Hematopoietic multipotent progenitor cell treated with erythropoietin and hydrocortisone succinate and interleukin-3 and kit ligand, for 17 days (in vitro differentiated cells): ENCODE results near the gene CACNA1F.

ENCODE experiments used
- DNase-seq: peaks from one replicate; pipeline ENCODE4 v3.0.0-alpha.2; 2015; ENCODE audit warnings: low spot score

CACNA1F gene

DNA sequence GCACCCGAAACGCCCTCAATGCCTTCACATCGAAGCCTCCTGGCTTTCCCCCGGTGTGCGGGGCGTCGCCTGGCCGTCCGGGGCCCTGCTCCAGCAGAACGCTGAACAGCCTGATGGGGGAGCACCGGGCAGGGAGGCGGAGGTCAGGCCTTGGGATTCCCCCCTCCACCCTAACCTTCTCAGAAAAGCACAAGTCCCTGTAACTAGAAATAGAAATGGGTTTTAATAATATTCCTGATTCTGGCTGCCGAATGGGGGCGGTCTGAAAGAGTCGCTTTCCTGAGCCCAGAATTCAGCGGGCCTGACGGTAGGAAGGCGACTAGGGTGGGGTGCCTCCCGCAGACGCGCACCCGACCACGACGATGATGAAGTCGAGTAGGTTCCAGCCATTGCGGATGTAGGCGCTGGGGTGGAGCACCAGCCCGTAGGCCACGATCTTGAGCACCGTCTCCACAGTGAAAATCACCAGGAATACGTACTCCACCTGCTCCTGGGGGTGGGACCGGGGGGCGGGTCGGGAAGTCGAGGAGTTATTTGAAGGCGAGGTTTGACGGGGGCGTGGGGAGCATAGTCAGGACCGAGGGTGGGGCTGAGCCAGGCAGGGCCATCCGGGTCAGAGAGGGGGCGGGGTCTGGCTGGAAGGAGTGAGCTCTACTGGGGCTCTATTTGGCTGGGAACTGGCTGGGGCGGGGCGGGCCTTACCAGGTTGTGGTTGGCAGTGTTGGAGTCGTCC is 2.5 kb downstream of the CACNA1F start:
- DNase-seq: peak; percentile 5

DNA sequence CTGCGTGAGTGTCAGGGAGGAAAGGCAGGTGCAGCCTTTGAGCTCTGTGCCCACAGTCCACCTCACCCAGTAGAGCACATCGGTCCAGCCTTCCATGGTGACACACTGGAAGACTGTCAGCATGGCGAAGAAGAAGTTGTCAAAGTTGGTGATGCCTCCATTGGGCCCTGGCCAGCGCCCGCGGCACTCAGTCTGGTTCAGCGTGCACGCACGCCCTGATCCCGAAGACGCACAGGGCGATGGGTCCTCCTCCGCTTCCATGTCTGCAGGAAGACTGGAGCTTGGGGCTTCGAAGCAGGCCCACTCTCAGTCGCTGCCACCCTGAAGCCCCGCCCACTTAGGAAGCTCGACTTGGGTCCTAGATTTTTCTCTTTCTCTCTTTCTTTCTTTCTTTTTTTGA is 5.0 kb downstream of the CACNA1F start:
- DNase-seq: no peak

DNA sequence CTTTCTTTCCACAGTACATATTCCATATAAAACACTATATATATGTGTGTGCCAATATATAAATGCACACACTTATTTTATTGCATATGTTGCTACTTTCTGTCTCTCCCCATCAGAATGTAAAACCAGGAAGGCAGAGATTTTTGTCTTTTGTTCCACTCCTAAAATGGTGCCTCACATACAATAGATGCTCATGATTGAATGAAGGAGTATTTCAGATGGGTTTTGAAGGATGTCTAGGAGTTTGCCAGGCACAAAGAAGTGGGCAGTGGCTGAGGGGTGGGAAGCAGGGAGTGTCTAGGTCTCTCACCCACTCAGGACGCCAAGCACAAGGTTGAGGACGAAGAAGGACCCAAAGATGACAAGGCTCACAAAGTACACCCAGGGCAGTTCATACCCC is 5.4 kb downstream of the CACNA1F start:
- no peak for DNase-seq

DNA sequence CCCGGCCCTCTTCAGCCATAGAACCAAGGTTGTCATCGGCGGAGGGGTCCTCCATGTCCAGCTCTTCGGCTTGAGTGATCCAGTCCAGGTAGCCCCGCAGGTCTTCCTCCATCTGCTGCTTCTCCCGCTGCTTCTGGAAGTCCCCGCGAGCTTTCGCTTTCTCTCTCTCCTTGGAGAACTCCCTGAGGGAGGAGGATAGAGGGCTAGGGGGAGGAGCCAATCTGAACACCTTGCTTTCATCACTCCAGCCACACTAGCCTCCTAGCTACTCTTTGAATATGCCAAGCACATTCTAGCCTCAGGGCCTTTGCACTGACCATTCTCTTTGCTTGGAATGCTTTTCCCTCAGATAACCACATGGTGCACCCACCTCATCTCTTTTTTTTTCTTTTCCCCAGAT is 6.2 kb downstream of the CACNA1F start:
- DNase-seq: no peak

DNA sequence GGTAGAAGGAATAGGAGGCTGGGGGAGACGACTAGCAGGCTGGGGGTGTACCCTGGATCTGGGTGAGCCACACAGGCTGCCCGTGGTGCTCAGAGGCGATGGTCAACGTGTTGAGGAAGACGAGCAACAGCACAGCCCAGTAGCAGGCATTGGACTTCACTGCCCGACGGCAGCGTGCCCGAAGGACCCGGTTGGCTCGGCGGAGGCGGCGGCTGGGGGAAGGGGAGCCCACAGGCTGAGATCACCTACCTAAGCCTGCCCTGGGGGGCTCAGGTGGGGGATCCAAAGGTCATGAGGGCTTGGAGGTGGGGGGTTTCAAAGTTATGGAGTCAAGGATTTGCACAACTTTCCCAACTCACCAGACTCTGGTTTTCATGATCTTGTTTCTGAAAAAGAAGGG is 7.3 kb downstream of the CACNA1F start:
- no peak for DNase-seq

DNA sequence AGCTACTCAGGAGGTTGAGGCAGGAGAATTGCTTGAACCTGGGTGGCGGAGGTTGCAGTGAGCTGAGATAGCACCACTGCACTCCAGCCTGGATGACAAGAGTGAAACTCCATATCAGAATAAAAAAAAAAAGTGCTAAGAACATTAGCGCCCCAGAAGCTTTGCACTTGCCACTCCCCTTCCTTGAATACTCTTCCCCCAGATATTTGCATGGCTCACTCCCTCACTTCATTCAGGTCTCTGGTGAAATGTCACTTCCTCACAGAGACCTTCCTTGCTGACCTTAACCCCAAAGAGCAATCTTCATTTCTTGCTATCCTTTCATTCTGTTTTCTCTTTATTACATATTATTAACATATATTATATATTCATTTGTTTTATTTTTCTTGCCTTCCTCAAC is 11.3 kb downstream of the CACNA1F start:
- DNase-seq: no peak

DNA sequence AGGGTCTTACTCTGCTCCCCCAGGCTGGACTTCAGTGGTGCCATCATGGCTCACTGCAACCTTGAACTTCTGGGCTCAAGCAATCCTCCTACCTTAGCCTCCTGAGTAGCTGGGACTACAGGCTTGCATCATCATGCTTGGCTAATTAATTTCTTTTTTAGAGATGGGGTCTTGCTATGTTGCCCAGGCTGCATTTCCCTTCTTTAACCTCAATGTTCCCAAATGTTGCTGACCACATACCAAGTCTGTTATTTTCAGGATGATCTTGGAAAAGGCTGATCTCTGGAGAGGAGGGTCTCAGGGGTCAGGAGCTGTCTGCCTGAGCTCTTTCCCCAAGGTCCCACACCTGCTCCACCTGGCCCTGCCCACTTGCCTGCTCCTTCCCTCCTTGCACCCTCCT is 13.0 kb downstream of the CACNA1F start:
- no peak for DNase-seq

DNA sequence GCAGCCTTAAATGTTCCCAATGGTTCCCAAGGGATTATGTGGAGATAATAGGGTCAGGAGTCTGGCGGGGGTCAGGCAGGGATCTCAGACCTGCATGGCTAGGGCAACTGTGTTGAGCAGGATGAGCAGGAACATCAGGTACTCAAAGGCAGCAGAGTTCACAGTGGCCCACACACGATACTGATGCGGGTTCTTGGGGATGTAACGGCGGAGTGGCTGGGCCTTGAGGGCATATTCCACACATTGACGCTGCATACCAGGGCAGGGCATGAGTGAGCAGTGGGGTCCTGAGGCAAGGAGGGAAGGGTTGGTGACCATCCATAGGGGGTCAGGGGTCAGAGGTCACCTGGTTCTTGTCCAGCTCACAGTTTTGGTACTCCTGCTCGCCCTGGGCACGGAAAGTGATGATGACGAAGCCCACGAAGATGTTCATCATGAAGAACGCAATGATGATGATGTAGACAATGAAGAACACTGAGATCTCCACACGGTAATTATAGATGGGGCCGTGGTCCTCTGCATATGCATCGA is 18.1 kb downstream of the CACNA1F start:
- DNase-seq: no peak

DNA sequence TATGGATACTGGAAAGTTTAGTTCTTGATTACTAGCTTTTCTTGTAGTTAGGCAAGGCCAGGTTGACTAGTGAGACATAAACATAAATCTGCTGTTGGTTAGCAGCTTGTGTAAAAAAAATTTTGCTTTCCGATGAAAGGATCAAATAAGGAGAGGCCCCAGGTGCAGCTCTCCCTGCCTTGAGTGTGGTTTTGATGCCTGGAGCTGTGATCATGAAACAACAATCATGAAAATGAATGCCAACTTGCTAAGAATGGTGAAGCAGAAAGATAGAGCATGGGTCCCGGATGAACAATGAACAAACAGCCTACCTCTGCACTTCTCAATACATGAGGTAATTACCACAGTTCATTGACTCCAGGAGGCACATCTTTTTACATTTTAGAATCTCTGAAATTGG is 18.7 kb downstream of the CACNA1F start:
- DNase-seq: no peak

DNA sequence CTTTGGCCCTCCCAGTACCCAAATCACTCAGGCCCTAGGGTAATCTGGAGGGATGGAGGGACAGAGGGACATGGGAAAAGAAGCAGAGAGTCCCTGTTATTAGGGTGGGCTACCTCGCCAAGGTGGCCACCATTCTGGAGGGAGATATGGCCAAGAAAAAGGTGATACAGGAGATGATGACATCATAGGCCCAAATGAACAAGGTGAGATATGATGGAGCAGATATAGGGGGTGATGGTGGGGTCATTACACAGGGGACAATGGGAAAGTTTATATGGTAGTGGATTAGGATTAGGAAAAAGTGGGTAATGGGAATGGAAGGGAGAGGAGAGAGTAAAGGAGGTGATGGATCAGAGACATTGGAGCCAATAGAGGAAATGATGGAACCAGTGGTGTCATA is 20.3 kb downstream of the CACNA1F start:
- DNase-seq: no peak

DNA sequence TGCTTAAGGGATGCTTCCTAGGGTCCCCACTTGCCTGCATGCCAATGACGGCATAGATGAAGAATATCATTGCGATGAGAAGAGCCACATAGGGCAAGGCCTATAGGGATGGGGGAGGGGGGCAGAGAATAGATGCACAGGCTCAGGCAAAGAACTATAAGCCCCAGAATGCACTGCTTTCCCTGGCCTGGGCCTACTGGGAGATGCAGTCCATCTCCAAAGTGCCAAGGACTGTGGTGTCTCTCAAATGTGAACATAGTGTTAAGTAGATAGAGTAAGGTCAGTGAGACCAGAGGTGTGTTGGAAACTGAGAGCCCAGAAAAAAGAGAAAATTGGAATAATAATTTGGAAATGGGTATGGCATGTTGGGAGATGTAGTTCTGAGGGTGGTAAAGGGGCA is 20.9 kb downstream of the CACNA1F start:
- no peak for DNase-seq

DNA sequence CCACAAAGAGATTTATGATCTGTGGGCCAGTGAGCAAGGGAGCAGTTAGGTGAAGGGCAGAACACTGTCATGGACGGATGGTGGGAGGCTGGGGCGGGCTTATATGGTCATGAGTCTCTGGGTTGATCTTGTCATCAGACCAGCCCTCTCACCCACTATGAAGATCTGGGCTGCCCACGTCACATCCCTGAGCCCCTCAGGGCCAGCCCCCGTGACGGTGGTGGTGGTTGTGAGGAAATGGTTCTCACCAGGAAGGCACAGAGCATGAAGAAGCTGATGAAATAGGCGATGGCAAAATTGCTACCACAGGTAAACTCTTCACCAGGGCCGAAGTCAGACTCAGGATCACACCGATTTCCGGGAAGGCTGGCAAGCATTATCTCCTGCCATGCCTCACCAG is 22.1 kb downstream of the CACNA1F start:
- no peak for DNase-seq

DNA sequence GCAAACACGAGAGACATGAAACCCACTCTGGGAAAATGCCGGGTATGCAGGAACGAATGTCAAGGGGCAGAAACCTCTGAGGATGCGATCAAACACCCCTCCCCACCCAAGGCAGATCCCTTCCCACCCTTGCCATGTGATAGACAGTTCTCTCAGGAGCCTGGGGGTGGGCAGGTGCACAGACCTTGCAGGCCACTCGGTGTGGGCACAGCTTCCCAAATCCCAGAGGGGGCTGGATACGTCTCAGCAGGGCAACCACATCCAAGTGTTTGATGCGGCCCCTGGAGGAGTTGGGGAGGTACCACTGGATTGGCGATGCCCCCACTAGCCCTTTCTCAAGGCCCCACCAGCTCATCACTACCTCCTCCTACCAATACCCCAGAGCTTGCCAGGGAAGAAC is 22.7 kb downstream of the CACNA1F start:
- DNase-seq: no peak

DNA sequence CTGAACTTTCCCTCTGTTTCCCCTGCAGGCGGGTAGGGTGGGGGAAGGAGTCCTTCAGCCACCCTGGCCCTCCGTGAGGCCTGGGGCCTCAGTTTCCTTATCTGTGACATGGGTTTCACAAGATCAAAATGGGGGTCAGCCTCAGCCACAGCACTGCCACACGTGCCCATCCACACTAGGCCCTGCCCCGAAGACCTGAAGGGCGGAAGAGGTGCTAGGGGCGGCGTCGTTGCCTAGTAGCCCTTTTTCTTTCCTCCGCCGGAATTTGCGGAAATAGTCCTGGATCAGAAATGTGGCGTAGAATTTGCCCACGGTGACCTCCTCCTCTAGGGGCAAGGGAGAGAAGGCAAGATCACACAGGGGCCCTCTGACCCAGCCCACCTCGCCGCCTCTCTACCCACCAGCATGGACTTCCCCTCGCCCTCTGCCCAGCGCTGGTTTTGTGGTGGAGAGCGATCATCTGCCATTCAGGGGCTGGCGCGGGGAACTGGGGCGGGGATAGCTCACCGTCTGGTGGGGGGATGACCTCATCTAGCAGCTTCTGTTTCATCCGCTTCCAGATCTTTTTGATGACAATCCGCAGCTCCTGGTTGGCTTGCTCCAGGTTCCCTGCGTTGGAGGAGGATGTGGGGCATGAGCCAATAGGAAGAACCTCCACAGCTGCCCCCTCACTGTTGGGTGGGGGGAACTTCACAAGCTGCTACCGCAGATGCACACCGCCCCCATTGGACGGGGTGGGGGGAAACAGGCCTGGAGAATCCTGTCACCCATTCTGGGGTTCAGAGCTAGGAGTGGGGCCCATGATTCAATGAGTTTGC is 23.5 kb downstream of the CACNA1F start:
- DNase-seq: no peak

DNA sequence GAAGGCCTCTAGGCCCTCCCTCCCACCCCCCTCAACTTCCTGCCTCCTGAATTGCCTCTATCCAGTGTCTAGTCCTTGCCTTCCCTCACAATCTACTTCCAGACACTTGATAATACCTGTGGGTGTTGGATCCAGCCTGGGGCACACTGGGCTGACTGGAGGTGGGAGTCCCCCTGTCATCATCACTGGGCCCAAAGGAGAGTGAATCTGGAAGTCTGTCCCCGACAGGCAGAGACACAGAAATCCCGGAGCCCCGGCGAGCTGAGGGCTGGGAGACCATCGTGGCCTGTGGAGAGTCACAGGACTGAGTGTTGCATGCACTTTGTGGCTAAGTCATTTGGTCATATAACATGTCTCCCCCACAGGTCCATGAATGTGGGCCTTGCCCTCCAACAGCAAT is 24.7 kb downstream of the CACNA1F start:
- no peak for DNase-seq

DNA sequence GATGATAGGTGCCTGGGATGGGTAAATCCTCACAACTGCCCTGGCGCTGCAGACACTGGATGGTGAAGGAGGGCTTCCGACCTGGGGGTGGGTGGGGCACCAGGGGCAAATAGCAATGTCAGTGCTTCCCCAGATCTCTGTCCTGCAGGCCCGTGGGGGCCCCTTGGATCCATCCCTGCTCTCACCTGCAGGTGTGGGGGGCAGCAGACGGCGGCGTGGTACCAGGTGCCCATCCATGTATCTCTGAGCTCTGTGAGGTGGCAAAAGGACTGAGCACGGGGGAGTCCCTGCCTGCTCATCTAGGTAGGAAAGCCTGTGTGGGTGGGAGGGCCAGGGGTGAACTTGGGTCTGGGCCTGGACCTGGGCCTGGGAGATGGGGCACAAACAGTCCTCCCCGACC is 26.6 kb downstream of the CACNA1F start:
- DNase-seq: no peak

DNA sequence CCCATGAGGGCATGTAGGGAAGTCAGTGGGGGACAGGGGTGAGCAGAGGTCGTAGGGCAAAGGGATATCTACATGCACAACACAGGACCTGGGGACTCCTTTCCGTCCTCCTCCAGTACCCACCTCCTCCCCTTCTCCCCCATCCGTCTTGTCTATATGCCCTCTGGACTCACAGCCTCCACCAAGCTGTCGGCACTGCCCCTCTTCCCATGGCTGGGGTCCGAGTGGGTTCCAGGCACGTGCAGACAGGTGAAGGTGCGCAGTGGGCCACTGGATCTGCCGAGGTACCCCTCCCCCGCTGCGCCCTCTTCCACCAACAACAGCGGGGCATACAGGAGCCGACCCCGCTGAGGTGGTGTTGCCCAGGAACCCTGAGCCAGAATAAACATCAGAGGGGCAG is 27.7 kb downstream of the CACNA1F start:
- DNase-seq: no peak

DNA sequence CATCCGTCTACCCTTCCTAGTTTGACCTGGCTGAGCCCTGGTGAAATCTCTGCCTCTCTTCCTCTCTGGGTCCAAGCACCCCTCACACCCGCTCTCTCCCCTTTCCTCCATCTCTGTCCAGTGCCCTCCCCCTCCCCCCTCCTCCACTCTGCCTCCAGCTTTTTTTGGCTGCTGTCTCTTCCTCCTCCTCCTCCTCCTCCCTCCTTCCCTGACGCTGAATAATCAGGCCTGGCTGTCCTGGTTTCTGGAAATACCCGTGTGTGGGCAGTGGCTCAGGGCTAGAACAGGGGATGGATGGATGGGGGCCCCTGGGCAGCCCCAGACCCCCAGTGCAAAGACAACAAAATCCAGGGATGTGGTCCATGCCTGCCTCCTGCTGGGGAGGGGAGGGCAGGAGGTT is 28.4 kb downstream of the CACNA1F start:
- no peak for DNase-seq

DNA sequence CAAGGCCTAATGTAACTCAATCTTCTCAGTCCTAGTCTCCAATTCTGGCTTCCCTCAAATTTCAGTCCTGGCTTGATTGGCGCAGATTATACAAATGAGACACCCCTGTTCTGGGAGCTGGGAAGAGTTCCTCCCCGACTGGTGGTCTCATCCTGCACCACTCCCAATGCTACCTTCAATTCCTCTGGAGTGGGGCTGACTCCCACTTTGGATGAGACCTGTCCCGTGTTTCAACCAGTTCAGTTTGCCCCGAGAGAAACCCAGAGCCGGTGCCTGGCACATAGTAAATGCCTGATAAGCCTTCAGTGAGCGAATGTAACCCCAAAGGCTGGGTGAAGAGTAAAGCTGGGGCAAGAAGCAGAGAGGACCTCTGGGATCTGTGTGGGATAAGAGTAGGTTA is 29.1 kb downstream of the CACNA1F start:
- no peak for DNase-seq

DNA sequence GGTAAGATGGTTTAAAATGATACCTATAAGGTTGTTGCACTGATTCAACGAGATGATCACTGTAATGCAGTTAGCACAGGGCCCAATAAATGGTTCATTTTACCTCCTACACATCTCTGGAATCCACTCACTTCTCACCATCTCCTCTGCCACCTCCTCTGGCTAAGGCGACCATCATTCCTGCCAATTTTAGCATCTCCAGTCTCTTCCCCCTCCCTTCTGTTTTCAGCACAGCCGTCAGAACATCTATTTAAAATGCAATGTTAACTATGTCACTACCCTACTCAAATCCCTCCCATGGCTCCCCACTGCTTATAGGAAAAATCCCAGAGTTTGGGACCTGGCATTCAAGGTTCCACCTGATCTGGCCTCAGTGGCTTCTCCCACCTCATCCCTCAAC is 29.6 kb downstream of the CACNA1F start:
- DNase-seq: no peak

DNA sequence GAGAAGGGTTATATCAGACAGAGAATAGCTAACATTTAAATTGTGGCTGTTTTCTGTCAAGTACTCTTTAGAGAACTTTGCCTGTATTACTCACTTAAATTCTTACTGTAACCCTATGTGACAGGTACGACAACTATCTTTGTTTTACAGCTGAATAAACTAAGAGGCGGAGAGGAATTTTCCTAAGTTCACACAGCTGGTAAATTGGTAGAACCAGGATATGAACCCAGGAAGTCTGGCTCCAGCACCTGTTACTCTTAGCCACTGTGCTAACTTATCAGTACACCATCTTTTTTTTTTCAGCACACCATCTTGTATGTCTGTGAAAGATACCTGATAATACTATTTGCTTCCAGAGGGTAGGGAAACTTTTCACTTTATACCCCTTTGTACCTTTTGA is 31.1 kb downstream of the CACNA1F start:
- no peak for DNase-seq

DNA sequence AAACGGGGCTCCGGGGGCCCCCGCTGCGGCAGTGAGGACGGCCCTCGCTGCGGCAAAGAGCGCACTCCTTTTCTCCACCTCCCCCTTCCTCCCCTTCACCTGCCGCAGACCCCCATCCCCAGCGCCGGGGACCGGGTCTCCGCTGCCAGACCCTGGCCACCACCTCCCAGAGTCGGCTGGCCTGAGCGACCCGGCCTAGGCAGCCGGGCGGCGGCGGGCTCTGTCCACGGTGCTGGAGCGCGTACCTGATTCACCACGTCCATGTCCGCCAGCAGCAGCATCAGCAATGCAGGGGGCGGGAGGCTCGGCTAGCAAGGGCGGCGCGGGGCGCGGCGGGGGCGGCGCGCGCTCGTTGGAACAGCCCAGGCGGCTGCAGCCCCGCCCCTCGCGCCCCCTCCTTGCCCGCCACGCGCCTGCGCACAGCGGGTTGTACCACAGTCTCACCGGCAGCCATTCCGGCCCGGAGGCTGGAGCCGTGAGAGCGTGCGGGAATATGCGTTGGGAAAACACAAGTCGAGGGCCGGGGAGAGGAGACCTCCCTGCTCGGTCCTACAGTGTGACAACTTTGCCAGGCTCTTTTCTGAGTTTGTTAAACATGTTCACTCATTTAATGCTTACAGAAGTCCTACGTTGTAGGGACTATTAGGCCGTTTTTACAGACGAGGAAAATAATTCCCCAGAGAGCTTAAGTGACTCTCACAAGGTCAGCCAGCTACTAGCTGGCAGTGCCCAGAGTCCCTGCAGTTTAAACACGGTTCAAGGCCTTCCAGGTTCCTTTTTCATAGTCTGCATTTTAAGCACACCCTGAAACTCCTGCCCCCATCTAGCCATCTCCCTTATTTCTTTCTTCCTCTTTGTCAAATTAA is 33.0 kb downstream of the CACNA1F start, which contains the start of gene SYP:
SYP (minus strand) TSS at position 288 of the 866 bp plus-strand sequence; CDS start at position 281, 7 bp downstream.
- DNase-seq: peak; percentile 64

DNA sequence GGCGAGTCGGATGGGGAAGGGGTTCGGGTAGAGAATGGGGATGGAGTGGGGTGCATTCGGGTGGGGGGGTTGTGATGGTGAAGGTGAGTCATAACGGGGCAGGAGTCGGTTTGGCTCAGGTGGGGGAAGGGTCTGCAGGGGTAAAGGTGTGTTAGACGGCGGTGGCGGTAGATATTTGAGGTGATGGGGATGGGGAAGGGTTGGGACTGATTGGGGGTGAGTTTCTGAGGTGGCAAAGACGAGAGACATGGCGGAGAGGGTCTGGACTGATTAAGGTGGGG is 33.9 kb downstream of the CACNA1F start:
- no peak for DNase-seq
